Activated CD4-positive, alpha-beta T cell treated with anti-CD3 and anti-CD28 coated beads, Interleukin-2, Interleukin-4, amounts not matched to agents 100 ng/mL and 50 ng/mL, durations not matched to agents 16 hours and 8 hours (primary cell): Measurements from ENCODE around the gene DIP2A.
"Not testable (repeated sequence)": the region's sequence is repeated elsewhere in the genome, so short reads cannot be mapped to it uniquely, and the experiment has no call there.

Experiments
- DNase-seq: peaks from one replicate; pipeline ENCODE4 v3.0.0-alpha.2; 2020; ENCODE audit warnings: low spot score

The DIP2A gene

DNA sequence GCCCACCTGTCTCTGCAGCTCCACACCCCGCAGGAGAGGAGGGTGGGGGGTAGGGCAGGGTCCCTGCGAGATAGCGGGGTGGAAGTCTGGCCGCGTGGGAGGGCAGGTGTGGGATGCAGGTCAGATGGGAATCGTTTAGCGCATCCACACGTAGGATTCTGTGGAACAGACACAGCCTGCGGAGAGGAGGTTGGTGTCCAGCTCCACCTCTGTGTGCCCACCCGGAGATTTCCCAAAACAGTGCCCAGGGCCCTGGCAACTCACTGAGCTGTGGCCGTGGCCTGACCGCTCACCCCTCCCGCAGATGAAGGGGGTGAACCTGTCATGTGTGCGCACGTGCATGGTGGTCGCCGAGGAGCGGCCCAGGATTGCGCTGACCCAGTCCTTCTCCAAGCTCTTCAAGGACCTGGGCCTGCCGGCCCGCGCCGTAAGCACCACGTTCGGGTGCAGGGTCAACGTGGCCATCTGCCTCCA is 99.3 kb downstream of the DIP2A start:
- DNase-seq = no peak

DNA sequence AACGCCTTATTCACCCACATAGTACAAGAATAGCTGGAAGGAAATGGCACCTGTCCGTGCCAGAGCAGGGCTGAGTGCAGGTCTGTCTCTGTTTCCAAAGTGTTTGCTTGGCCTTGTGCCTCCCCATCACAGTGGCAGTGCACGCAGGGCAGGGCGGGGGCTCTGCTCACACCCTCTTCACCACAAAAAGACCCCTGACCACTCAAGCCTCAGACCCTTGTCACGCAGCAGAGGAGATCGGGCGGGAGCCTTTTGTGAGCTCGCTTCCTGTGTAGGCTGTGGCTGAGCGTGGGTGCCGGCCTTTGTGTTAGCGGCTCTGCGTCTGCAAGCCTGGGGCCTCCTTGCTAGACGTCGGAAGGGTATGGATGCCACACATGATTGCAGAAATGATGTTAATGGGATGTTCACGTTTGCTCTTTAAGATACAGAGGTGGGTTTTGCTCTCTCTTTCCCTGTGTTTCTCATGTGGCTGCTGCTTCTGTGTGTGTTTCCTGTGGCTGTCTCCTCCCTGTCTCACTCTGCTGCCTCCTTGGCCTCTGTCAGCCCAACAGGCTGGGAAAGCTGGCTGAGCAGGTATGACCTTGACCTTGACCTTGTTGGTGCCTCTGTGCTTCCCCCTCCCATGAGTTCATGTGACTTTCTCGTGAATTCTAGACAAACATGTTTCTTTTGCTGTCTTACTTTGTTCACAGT is 100.7 kb downstream of the DIP2A start:
- DNase-seq = peak; percentile 39

DNA sequence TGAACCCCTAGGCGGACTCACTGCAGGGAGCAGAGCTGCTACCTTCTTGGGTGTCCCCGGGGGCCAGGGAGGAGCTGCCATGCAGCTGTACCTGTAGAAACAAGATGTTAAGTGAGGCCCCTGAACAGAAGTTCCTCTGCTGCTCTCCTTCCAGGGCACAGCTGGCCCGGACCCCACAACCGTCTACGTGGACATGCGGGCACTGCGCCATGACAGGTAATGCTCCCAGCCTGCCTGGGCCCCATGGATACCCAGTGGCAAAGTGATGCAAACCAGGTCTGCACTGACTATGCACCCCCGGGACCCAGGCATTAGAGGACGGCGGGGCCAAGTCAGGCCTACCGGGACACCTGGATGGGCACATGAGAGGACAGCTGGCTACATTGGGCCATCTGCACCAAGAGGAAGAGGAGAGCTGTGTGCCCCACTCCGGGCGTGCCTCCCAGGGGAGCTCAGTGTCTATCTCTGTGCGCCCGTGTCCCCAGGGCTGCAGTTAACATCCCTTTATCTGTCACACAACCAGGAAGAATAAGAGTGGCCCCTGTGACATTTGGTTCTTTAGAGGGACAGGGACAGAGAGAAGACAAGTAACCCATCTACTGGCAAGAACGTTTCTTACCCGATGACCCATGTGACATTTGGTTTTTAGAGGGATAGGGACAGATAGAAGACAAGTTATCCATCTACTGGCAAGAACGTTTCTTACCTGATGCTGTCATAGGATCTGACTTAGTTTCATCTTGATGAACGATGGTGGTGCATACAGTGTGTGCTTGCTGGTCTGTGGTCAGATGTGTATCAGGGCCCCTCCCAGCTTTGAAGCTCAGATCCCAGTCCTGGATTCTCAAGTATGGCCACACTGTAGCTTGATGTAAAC is 102.1 kb downstream of the DIP2A start:
- no peak for DNase-seq

DNA sequence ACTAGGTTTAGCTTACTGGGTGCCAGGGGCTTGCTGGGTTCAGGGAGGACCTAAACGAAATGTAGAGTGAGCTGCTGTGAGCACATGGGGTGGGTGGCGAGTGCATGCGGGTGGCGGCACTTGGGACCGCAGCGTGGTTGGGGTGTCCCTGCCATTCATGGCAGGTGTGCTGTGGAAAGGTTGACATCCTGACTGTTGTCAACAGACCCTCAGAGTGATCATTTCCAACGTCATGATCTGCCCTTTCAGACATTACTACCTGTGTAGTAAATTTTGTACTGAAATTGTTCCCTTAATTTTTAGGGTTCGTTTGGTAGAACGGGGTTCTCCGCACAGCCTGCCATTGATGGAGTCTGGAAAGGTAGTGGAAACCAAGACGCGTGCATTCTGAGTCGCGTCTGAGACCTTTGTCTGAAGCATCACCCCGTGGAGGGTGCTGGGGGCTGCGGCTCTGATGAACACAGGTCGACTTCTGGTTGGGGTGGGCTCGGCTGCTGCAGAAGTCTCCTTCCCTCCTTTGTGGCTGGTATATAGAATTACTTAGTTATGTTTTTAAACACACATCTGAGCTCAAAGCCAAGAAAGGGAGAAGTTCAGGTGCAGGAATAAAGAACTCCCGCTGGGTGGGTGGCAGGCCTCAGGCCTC is 102.9 kb downstream of the DIP2A start:
- DNase-seq = no peak

DNA sequence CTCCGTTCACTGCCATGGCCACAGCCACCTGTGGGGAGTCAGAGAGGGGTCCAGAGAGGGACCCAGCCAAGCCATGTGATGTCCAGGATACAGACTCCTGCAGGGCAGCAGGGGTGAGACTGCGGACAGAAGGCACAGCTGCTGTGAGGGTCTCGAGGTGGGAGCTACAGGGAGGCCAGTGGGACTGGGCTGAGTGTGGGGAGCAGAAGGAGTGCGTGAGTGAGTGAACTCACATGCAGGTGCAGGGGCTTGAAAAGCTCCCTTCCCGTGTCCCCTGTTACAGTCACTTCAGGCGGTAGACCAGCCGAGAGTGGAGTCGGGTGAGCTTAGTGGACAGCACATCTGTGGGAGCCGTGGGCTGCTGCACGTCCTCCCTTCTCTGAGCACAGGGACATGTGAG is 103.8 kb downstream of the DIP2A start:
- DNase-seq = no peak

DNA sequence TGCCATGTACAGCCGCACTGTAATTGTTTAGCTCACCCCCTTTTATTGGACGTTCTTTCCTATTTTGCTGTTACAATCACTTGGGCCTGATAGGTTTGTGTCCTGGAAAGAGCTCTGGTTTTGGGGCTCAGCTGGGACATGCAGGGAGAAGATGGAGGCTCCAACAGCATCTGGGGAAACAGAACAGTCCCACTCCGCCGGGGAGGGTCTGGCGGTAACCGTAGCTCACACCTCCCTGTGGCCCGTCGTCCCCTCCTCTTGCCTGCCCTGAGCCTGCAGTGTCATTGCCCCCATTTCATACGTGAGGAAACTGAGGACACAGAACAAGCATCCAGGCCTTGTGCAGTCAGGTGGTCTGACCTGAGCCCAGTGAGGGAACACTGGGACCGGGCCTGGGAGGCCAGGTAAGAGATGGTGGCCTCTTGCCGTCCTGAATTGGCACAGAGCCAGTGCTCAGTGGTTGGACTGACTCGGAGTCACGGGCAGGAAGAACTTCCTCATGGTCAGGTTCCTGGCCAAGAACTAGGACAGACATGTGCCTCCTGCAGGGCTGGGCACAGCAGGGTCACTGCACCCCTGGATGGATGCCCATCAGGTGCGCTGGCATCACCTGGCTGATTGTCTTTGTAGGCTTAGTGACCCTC is 104.4 kb downstream of the DIP2A start:
- DNase-seq = no peak

DNA sequence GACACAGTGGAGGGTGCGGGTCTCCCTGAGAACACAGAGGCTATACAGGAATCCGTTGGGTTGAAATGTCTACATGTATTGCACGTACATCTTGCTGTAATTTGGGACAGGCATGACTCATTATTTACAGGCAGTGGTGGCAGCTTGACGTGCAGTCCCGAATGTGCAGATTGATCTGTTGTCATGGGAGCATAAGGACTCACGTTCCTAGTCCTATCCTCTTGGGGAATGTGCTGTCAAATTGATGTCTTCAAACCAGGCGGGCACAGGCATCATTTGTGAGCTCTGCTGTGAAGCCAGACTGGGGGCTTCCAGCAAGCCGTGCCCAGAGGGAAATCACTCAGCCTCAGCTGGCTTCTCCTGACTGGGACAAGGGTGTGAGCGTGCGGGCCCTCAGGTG is 105.7 kb downstream of the DIP2A start:
- DNase-seq = no peak

DNA sequence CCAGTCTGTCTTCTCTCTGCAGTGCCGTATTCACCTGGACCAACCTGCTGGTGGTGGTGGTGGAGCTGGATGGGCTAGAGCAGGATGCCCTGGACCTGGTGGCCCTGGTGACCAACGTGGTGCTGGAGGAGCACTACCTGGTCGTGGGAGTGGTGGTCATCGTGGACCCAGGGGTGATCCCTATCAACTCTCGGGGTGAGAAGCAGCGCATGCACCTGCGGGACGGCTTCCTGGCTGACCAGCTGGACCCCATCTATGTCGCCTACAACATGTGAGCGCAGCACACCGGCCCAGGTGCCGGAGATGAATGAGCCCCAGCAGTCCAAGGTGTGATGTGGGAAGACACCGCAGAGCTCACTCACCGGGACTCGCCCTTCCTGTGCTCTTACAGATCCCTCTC is 108.7 kb downstream of the DIP2A start:
- no peak for DNase-seq

DNA sequence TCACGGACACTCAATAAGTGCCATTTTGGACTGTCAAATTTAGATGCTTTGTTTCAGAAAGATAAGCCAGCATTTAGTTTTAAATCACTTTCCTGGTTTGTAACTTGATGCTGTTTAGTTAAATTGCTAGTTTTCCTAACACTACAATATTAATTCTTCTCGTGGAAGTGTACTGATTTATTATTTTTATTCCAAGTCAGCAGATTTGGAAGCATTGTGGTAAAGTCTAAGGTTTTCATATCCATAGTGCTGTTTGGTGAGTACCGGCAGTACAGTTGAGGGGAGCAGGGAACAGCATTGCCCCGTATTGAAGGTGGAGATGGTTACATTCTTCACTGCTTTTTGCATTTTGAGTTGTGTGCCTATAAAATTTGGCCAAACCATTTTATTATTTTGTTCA is 109.9 kb downstream of the DIP2A start:
- no peak for DNase-seq

DNA sequence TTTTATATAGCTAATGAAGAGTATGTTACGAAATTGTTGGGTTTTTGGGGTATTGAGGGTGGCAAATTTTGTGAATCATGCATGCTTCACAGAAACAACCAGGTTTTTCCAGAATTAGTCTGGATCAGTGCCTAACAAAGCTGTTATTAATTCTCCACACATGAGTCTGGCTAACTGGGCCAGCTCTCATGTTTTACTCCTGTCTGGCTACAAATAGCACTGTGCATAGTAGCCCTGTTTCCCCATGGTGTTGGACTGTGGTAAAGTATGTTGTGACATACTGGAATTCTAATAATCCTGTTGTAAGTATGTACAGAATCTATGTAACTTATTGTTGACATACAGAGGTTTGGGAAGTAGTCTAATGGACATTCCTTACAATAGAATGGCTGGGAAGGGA is 110.4 kb downstream of the DIP2A start:
- no peak for DNase-seq

DNA sequence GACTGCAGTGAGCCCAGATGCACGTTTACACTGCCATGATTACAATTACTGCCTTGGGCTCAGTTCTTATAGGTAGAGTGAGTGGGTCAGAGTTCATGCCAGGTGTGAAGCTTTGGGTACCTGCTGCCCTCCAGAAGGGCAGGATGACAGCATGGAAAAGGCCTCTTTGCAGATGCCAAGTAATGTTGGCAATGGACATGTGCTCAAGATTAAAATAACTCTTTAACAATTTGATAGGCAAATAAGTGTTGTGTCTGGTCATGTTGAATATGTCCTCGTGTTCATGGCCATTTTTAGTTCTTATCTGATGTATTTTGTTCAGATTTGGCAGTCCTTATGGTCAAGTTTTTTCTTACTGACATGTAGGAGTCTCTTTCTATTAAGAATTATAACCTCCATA is 111.4 kb downstream of the DIP2A start:
- DNase-seq = no peak

DNA sequence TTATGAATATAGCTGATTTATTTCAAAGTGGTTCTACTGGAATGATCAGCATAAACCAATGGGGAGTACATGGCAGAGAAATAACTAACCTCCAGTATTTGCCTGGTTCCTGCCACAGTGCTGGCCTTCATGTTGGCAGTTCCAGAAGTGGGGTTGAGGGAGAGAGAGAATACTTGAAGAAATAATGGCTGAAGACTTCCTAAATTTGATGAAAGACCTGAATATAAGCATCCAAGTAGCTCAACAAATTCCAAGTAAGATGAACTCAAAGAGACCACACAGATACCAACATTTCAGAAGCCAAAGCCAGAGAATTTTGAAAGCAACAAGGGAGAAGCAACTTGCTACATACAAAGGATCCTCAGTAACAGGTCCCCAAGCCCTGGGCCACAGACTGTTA is 111.9 kb downstream of the DIP2A start:
- DNase-seq = no peak

DNA sequence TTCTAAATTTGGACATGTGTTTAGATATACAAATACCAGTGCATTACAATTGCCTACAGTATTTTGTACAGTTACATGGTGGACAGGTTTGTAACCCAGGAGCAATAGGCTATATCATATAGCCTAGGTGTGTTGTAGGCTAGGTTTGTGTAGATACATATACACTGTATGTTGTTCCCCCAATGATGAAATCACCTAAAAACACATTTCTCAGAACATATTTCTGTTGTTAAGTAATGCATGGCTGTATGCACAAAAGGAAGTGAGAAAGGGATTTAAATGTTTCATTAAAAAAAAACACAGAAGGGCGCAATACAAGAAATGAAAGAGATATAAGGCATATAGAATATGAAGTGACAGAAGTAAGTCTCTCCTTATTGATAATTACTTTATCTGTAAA is 114.2 kb downstream of the DIP2A start:
- no peak for DNase-seq

DNA sequence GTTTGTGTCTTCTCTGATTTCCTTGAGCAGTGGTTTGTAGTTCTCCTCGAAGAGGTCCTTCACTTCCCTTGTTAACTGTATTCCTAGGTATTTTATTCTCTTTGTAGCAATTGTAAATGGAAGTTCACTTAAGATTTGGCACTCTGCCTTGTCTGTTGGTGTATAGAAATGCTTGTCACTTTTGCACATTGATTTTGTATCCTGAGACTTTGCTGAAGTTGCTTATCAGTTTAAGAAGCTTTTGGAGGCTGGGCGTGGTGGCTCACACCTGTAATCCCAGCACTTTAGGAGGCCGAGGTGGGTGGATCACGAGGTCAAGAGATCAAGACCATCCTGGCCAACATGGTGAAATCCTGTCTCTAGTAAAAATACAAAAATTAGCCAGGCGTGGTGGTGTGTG is 119.1 kb downstream of the DIP2A start:
- DNase-seq = not testable (repeated sequence)

DNA sequence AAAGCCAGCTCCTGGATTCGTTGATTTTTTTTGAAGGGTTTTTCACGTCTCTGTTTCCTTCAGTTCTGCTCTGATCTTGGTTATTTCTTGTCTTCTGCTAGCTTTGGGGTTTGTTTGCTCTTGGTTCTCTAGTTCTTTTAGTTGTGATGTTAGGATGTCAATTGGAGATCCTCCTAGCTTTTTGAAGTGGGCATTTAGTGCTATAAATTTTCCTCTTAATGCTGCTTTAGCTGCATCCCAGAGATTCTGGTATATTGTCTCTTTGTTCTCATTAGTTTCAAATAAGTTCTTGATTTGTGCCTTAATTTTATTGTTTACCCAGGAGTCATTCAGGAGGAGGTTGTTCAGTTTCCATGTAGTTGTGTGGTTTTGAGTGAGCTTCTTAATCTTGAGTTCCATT is 120.7 kb downstream of the DIP2A start:
- DNase-seq = not testable (repeated sequence)

DNA sequence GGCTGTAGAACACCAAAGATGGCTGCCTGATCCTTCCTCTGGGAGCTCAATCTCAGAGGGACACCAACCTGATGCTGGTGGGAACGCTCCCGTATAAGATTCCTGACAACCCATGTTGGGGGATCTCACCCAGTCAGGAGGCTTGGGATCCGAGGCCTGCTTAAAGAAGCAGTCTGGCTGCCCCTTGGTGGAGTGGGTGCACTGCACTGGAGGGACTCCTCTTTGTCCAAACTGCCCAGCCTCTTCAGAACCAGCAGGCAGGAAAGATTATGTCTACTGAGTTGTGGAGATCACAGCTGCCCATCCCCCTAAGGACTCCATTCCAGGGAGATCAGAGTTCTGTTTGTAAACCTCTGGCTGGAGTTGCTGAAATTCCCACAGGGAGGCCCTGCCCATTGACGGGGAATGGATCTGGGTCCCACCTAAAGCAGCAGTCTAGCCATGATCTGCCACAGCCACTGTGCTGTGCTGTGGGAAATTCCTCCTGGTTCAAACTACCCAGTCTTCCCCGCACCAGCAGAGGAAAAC is 123.2 kb downstream of the DIP2A start:
- DNase-seq = no peak

DNA sequence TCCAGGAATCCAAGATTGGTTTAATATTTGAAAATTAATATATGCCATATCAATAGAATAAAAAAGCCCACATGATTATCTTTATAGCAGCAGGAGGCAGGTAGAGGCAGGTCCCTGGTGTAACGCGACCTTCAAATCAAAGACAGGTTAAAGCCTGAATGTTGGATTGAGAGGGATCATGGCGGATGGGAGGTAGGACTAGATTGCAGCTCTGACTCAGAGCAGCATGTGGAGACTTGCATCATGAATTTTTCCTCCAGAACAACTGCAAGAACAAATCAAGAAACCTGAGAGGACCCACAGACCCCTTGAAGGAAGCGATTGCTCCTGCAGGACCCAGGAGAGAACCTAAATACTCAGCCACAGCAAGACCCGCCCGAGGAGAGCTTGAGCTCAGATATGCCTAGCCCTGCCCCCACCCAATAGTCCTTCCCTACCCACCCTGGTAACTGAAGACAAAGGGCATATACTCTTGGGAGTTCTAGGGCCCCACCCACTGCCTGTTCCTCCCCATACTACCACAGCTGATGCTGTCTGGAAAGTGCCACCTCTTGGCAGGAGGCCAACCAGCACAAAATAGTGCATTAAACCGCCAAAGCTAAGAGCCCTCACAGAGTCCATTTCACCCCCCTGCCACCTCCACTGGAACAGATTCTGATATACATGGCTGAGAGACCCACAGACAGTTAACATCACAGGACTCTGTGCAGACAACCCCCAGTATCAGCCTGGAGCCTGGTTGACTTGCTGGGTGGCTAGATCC is 126.7 kb downstream of the DIP2A start:
- no peak for DNase-seq

DNA sequence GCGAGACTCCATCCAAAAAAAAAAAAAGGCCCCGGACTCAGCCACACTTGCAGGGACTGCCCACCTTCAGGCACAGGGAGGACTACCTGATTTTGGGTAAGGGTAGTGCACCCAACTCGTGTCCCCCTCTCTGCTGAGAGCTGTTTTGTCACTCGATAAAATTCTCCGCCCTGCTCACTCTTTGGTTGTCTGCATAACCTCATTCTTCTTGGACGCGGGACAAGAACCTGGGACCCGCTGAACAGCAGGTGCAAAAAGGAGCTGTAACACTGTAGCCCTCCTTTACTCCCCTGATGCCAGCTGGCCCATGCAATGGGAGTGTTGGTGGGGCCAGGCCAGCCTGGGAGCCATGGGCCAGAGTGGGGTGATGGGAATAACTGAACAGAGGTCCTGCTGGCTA is 135.6 kb downstream of the DIP2A start:
- no peak for DNase-seq

DNA sequence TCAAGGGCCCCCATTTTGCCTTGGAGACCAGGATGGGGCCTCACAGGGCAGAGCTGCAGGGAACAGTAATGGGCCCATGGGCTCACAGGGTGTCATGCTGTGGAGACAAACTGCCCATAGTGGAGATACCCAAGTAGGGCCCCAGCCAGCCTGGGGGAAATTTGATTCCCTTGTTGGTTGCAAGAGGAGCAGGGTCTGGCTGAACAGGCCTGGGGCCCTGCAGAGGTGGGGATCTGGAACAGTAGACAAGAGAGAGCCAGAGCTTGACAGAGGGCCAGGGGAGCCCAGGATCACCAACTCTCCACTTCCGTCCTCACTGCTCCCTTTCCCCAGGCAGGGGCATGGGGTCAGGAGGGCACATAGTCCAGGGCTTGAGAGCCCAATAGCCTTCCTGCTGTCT is 137.5 kb downstream of the DIP2A start:
- no peak for DNase-seq

DNA sequence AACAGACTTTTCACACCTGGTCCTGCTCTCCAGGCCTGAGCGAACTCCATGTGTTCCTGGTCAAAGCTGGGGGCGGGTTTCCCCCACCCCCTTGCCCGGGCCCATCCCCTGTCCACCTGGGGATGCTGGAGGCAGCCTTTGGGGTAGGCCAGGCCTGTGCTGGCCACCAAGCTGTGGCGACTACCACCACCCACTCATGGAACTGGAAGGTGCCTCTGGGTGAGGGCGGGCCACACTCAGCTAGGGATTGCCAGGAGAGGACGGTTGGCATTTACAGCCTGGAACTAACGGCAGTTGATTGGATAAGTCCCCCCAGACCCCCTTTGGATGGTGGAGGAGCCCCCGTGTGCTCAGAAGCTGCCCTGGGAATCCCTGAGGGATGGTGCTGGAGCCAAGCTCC is 138.3 kb downstream of the DIP2A start:
- no peak for DNase-seq

DNA sequence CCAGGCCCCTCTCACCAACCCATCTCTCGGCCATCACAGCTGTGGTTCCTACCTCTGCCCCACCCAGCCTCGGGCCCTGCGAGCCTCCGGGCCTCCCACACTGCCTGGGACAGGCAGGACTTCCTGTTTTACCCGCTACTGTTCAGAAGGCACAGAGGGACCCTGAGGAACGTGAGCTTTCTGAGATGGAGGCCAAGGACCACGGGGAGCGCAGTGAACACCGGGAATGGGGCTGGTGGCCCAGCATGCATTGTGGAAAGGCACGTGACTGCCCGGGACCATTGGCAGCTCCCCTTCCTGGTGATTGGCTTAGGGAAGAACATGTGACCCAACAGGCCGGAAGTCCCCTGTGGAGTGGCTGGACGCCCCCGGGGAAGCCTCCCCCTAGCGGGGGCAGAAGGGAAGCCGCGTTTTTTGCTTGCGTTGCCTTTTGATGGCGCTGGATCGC is 139.2 kb downstream of the DIP2A start:
- no peak for DNase-seq
